ENCODE measurements around the gene MRPL28.
"Not testable (repeated sequence)": the region's sequence is repeated elsewhere in the genome, so short reads cannot be mapped to it uniquely, and the experiment has no call there.

MRPL28 gene
- 16.1 to 72.7 (median 38.1) reads per million in 9 experiments for total RNA-seq

DNA sequence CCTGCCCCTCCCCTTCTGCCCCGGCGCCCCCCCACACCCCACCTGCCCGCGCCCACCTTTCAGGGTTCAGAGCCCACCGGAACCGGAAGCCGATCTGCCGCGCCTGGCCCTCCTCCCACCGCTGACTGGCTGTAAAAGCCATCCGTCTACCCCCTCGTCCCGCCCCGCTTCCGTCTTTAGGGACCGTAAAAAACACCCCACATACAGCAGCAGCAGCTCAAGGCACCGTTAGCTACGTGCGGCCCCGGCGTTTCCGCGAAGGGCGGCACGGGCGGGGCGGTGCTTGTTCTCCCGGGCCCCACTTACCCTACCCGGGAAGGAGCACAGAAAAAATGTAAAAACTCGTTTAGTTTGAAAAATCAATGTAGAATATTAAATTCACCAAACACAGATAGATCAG, at the start of gene MRPL28:
MRPL28 (minus strand) TSS at position 96 of the 400 bp plus-strand sequence. CDS start 320 bp downstream, outside the sequence.
- peak within 1 kb of the TSS; percentile 88 to 89 for H3K27ac Mint-ChIP-seq
- no peaks in the 10 kb centered on the region for H3K9me3 Mint-ChIP-seq
- H3K27me3 Mint-ChIP-seq, result no peaks in the 10 kb centered on the region
- peaks cover 4 to 5% of the 10 kb centered on the region in 2 donors for H3K4me1 Mint-ChIP-seq (ENCODE audit: low read depth in 2 of 2)
- peak within 1 kb of the TSS; percentile 89 to 96 for H3K4me3 Mint-ChIP-seq
- peak; percentile 90 to 91 (median 91) for DNase-seq
- ATAC-seq (replicated peaks), result peak; percentile 100
- H3K36me3 Mint-ChIP-seq (ENCODE audit: insufficient read depth), result peaks cover 12% of the 10 kb centered on the region

GRCh38 chr16:415170-415498, 44.8 kb upstream of the MRPL28 start:
- not testable (repeated sequence) for DNase-seq; H3K9me3 Mint-ChIP-seq; H3K4me3 Mint-ChIP-seq; ATAC-seq (replicated peaks); H3K27me3 Mint-ChIP-seq; H3K27ac Mint-ChIP-seq; H3K36me3 Mint-ChIP-seq (ENCODE audit: insufficient read depth); H3K4me1 Mint-ChIP-seq (ENCODE audit: low read depth in 2 of 2)

- DNase-seq (no peak), ATAC-seq (replicated peaks) (no peak)
- no peaks in the 10 kb centered on the region for H3K36me3 Mint-ChIP-seq (ENCODE audit: insufficient read depth)
- H3K27me3 Mint-ChIP-seq, result no peaks in the 10 kb centered on the region
- no peak overlapping the region for H3K27ac Mint-ChIP-seq
- H3K9me3 Mint-ChIP-seq, result no peaks in the 10 kb centered on the region
- no peaks in the 10 kb centered on the region for H3K4me1 Mint-ChIP-seq (ENCODE audit: low read depth in 2 of 2)
- no peak overlapping the region for H3K4me3 Mint-ChIP-seq
These were observed 44.2 kb upstream of the MRPL28 start for GRCh38 chr16:414395-415169.

DNA sequence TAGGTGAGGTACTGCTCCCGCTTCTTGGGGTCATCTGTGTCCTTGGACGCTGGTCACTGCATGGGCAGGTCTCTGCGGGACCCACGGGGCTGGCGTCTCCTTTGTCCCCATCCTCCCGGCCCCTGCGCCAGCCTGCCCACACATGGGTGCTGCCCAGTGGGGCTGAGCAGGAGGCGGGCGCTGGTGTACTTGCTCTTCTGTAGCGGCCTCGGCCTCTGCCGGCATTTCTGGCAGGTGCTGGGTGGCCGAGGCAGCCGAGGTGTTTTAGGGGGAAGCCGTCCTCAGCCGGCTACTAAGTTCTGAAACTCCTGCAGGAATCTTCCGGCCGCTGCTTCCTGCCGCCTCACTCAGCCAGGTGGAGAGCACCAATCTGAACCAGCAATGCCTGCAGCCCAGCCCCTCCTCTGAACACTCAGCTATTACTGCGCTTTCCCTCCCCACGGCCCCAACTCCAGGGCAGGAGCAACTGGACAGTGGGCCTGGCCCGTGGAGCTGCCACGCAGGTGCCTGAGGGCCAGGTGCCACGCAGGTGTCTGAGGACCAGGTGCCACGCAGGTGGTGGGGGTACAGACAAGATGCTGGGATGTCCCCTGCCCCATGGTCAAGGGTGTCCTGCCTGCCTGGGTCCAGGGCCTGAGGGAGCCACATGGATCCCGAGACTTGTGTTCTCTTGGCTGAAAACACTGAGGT, 41.4 kb upstream of the MRPL28 start:
- Mint-ChIP-seq H3K36me3 (ENCODE audit: insufficient read depth) (no peaks in the 10 kb centered on the region), H3K9me3 (no peaks in the 10 kb centered on the region), H3K27me3 (no peaks in the 10 kb centered on the region), H3K4me3 (no peak overlapping the region), H3K4me1 (ENCODE audit: low read depth in 2 of 2) (no peaks in the 10 kb centered on the region), H3K27ac (peak overlapping the region in 1 of 2 donors; percentile 65)
- no peak for DNase-seq
- no peak for ATAC-seq (replicated peaks)

GRCh38 chr16:410516-411178, 40.3 kb upstream of the MRPL28 start:
- H3K4me3 Mint-ChIP-seq, result no peak overlapping the region
- no peak for ATAC-seq (replicated peaks)
- H3K9me3 Mint-ChIP-seq, result no peaks in the 10 kb centered on the region
- no peaks in the 10 kb centered on the region for H3K27me3 Mint-ChIP-seq
- H3K27ac Mint-ChIP-seq, result no peak overlapping the region
- no peaks in the 10 kb centered on the region for H3K36me3 Mint-ChIP-seq (ENCODE audit: insufficient read depth)
- no peaks in the 10 kb centered on the region for H3K4me1 Mint-ChIP-seq (ENCODE audit: low read depth in 2 of 2)
- no peak for DNase-seq

DNA sequence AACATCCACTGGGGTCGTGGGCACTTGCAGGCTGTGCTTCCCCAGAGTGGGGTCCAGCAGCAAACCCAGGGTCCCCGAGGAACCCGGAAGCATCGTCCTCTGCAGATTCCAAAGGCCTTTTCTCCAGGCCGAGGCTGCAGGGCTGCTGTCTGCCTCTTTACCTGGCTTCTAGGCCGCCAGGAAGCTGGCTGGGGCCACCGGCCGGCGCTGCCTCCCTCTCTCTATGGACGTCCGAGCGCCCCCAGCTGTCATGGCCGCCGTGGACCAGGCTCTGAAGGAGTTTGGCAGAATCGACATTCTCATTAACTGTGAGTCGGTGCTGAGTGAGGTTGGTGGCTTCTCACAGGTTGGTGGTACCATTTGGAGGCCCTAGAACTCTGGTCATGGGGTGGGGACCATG, 36.9 kb upstream of the MRPL28 start:
- DNase-seq, result no peak
- Mint-ChIP-seq H3K4me3 (no peak overlapping the region), H3K4me1 (ENCODE audit: low read depth in 2 of 2) (no peaks in the 10 kb centered on the region), H3K36me3 (ENCODE audit: insufficient read depth) (peaks cover 1% of the 10 kb centered on the region), H3K27me3 (no peaks in the 10 kb centered on the region), H3K9me3 (no peaks in the 10 kb centered on the region), H3K27ac (no peak overlapping the region)
- no peak for ATAC-seq (replicated peaks)

- ATAC-seq (replicated peaks) (no peak), DNase-seq (no peak)
- no peaks in the 10 kb centered on the region for H3K4me1 Mint-ChIP-seq (ENCODE audit: low read depth in 2 of 2)
- H3K9me3 Mint-ChIP-seq, result no peaks in the 10 kb centered on the region
- no peaks in the 10 kb centered on the region for H3K27me3 Mint-ChIP-seq
- no peak overlapping the region for H3K4me3 Mint-ChIP-seq
- H3K27ac Mint-ChIP-seq, result no peak overlapping the region
- H3K36me3 Mint-ChIP-seq (ENCODE audit: insufficient read depth), result peaks cover 11% of the 10 kb centered on the region
These were observed 35.5 kb upstream of the MRPL28 start for GRCh38 chr16:405548-406506.

GRCh38 chr16:404971-405486, 34.7 kb upstream of the MRPL28 start:
- no peak for DNase-seq
- no peak for ATAC-seq (replicated peaks)
- H3K27me3 Mint-ChIP-seq, result no peaks in the 10 kb centered on the region
- peaks cover 15% of the 10 kb centered on the region for H3K36me3 Mint-ChIP-seq (ENCODE audit: insufficient read depth)
- H3K9me3 Mint-ChIP-seq, result no peaks in the 10 kb centered on the region
- peaks cover 0 to 6% of the 10 kb centered on the region in 2 donors for H3K4me1 Mint-ChIP-seq (ENCODE audit: low read depth in 2 of 2)
- H3K27ac Mint-ChIP-seq, result no peak overlapping the region
- H3K4me3 Mint-ChIP-seq, result no peak overlapping the region

- peaks cover 5 to 19% of the 10 kb centered on the region in 2 donors for H3K4me1 Mint-ChIP-seq (ENCODE audit: low read depth in 2 of 2)
- H3K27me3 Mint-ChIP-seq, result no peaks in the 10 kb centered on the region
- H3K36me3 Mint-ChIP-seq (ENCODE audit: insufficient read depth), result peaks cover 32% of the 10 kb centered on the region
- no peaks in the 10 kb centered on the region for H3K9me3 Mint-ChIP-seq
- ATAC-seq (replicated peaks), result peak; percentile 75
- DNase-seq, result peak; percentile 91 to 94 (median 92)
- peak within 1 kb of the TSS; percentile 85 to 86 for H3K4me3 Mint-ChIP-seq
- peak within 1 kb of the TSS; percentile 87 to 90 for H3K27ac Mint-ChIP-seq
These were observed 31.4 kb upstream of the MRPL28 start, which contains the start of gene DECR2 for GRCh38 chr16:401468-402348. Gene DECR2, plus strand, starts transcription at chr16:401885. Its CDS starts 79 bp downstream, at chr16:401964.

GRCh38 chr16:400061-400591, 29.8 kb upstream of the MRPL28 start:
- H3K27ac Mint-ChIP-seq, result peak overlapping the region; percentile 87 to 90
- ATAC-seq (replicated peaks), result no peak
- H3K27me3 Mint-ChIP-seq, result no peaks in the 10 kb centered on the region
- H3K36me3 Mint-ChIP-seq (ENCODE audit: insufficient read depth), result peaks cover 34% of the 10 kb centered on the region
- H3K4me1 Mint-ChIP-seq (ENCODE audit: low read depth in 2 of 2), result peaks cover 5 to 21% of the 10 kb centered on the region in 2 donors
- no peak for DNase-seq
- H3K4me3 Mint-ChIP-seq, result peak overlapping the region; percentile 85 to 86
- H3K9me3 Mint-ChIP-seq, result no peaks in the 10 kb centered on the region

DNA sequence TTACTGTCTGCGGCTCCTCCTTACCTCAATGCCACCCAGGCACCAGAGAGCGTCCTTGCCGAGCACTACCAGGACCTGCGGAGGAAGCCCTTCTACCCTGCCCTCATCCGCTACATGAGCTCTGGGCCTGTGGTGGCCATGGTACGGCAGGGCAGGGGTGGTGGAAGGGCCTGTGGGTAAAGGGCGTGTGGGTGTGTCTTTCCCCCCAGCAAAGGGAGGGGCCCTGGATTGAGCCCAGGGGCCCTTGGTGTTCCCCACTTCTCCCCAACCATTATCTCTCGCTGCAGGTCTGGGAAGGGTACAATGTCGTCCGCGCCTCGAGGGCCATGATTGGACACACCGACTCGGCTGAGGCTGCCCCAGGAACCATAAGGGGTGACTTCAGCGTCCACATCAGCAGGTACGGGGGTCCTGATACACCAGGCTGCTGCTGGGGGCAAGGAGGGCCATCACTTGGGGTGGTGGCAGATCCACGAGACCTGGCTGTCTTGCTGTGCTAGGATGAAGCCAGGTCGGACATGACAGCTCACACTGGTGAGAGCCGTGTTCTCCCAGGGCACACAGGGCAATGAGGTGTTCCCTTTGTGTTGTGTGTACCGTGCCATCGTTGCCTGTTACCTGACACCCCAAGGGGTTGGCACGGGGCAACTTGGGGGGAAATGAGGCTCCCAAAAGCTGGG, 29.1 kb upstream of the MRPL28 start:
- no peak overlapping the region for H3K27ac Mint-ChIP-seq
- H3K9me3 Mint-ChIP-seq, result no peaks in the 10 kb centered on the region
- no peaks in the 10 kb centered on the region for H3K27me3 Mint-ChIP-seq
- ATAC-seq (replicated peaks) (no peak), DNase-seq (no peak)
- H3K4me3 Mint-ChIP-seq, result peak overlapping the region; percentile 85 to 86
- H3K4me1 Mint-ChIP-seq (ENCODE audit: low read depth in 2 of 2), result peaks cover 5 to 21% of the 10 kb centered on the region in 2 donors
- H3K36me3 Mint-ChIP-seq (ENCODE audit: insufficient read depth), result peaks cover 37% of the 10 kb centered on the region

Measured in effector memory CD8-positive, alpha-beta T cell (primary cell).